IPS DF 4.7 (cell line): ENCODE results near the gene SULT1A3.
"Not testable (repeated sequence)": the region's sequence is repeated elsewhere in the genome, so short reads cannot be mapped to it uniquely, and the experiment has no call there.

Experiments used
- DNase-seq: peaks from one replicate; pipeline ENCODE4 v3.0.0-alpha.2; 2013; ENCODE audit warnings: low spot score; ENCODE audit errors: extremely low read depth

Gene SULT1A3

DNA sequence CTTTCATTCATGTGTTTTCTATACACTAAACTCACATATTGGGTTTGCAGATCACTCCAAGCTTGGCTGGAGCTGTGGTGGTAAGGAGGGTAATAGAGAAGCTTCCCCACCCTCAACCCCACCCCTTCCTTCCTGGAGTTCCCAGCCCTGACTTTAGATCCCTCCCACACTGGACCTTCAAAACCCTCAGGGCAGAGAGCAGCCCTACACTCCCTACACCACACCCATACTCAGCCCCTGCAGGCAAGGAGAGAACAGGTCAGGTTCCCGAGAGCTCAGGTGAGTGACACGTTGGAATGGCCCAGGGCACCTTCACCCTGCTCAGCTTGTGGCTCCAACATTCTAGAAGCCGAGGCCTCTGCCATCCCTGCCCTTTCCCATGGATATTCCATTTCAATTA is at the start of gene SULT1A3:
TSS of gene SULT1A3 (plus strand) at position 207 of the 400 bp plus-strand sequence. CDS start 1,474 bp downstream, outside the sequence.
- not testable (repeated sequence) for DNase-seq

DNA sequence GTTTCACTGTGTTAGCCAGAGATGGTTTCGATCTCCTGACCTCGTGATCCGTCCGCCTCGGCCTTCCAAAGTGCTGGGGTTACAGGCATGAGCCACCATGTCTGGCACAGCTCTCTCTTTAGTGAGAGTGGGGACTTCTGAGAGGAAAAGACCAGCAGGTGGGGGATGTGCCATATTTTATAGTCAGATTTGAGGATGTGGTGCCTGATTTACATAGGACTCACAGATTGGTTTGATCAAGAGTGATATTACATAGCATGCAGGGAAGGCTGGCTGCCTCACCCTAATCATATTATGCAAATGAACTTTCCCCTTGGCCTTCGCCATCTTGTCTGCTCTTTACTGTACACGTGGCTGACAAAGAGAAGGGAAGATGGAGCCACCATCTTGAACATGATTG is 48.0 kb upstream of the SULT1A3 start:
- DNase-seq = no peak

DNA sequence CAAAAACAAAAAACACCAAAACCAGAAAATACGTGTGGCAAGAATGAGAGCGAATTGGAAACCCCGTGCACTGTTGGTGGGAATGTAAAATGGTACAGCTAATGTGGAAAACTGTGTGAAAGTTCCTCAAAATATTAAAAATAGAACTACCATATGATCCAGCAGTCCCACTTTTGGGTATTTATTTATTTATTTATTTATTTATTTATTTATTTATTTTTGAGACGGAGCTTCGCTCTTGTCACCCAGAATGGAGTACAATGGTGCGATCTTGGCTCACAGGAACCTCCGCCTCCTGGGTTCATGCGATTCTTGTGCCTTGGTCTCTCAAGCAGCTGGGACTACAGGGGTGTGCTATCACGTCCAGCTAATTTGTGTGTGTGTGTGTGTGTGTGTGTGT is 46.5 kb upstream of the SULT1A3 start:
- no peak for DNase-seq

DNA sequence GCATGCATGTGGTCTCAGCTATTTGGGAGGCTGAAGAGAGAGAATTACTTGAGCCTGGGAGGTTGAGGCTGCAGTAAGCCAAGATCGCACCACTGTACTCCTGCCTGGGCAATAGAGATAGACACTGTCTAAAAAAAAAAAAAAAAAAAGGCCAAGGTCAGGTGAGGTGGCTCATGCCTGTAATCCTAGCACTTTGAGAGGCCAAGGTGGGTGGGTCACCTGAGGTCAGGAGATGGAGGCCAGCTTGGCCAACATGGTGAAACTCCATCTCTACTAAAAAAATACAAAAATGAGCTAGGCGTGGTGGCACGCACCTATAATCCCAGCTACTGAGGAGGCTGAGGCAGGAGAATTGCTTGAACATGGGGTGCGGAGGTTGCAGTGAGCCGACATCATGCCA is 43.9 kb upstream of the SULT1A3 start:
- DNase-seq = no peak

DNA sequence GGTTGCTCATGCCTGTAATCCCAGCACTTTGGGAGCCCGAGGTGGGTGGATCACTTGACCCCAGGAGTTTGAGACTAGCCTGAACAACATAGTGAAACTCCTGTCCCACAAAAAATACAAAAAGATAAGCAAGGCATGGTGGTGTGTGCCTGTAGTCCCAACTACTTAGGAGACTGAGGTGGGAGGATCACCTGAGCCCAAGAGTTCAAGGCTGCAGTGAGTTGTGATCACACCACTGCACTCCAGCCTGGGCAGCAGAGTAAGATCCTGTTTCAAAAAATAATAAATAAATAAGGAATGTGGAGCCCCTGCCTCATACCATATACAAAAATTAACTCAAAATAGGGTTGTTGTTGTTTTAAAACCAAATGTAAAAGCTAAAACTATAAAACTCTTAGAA is 41.8 kb upstream of the SULT1A3 start:
- DNase-seq = no peak

DNA sequence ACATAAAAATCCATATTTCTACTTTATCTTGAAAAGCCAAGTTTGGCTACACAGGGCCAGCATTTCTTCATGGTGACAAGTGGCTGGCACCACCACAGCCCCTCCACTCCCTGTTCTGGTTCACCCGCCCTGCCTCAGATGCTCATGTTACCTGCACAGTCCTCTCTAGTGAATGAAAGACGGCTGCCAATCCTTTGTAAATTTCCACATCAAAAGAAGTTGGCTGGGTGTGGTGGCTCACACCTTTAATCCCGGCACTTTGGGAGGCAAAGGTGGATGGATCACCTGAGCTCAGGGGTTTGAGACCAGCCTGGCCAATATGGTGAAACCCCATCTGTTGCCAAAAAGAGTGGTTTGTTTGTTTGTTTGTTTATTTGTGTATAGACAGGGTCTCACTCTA is 35.5 kb upstream of the SULT1A3 start:
- DNase-seq = no peak

DNA sequence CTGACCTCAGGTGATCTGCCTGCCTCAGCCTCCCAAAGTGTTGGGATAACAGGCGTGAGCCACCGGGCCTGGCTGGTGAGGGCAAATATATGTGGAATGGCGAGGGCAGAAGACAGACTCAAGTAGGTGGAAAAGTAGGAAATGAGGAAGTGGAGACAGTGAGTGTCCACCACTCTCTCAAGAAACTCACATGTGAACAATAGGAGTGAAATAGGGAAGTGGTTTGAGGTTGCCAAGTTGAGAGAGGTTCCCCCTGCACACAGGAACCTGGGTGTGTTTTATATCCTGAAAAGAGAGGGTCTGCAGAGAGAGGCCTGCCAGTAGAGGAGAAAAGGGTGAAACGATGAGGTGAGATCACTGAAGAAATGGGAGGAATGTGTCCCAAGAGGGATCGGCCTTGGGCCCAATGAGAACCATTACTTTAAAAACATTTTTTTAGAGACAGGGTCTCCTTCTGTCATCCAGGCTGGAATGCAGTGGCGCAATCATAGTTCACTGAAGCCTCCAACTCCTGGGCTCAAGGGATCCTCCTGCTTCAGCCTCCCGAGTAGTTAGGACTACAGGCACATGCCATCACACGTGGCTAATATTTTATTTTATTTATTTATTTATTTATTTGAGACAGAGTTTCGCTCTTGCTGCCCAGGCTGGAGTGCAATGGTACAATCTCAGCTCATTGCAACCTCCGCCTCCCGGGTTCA is 32.7 kb upstream of the SULT1A3 start:
- DNase-seq = no peak

DNA sequence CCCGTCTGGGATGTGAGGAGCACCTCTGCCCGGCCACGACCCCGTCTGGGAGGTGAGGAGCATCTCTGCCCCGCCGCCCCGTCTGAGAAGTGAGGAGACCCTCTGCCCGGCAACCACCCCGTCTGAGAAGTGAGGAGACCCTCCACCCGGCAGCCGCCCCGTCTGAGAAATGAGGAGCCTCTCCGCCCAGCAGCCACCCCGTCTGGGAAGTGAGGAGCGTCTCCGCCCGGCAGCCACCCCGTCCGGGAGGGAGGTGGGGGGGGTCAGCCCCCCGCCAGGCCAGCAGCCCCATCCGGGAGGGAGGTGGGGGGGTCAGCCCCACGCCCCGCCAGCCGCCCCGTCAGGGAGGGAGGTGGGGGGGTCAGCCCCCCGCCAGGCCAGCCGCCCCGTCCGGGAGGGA is 30.3 kb upstream of the SULT1A3 start:
- not testable (repeated sequence) for DNase-seq

DNA sequence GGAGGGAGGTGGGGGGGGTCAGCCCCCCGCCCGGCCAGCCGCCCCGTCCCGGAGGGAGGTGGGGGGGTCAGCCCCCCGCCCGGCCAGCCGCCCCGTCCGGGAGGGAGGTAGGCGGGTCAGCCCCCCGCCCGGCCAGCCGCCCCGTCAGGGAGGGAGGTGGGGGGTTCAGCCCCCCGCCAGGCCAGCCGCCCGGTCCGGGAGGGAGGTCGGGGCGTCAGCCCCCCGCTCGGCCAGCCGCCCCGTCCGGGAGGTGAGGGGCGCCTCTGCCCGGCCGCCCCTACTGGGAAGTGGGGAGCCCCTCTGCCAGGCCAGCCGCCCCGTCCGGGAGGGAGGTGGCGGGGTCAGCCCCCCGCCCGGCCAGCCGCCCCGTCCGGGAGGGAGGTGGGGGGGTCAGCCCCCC is 29.6 kb upstream of the SULT1A3 start:
- not testable (repeated sequence) for DNase-seq

DNA sequence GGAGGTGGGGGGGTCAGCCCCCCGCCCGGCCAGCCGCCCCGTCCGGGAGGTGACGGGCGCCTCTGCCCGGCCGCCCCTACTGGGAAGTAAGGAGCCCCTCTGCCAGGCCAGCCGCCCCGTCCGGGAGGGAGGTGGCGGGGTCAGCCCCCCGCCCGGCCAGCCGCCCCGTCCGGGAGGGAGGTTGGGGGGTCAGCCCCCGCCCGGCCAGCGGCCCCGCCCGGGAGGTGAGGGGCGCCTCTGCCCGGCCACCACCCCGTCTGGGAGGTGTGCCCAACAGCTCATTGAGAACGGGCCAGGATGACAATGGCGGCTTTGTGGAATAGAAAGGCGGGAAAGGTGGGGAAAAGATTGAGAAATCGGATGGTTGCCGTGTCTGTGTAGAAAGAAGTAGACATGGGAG is 28.9 kb upstream of the SULT1A3 start:
- DNase-seq = not testable (repeated sequence)

DNA sequence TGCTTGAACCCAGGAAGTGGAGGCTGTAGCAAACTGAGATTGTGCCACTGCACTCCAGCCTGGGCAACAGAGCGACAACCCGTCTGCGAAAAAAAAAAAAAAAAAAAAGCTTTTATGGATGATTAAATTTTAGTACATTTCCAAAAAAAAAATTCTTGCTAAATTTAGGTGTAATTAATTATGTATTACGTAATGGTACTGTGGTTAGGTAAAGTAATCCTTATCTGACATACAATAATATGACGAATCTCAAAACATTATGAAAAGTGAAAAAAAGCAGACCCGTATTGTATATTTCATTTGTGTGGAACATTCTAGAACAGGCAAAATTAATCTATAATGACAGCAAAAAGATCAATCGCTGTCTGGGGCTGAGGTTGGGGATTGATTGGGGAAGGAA is 26.0 kb upstream of the SULT1A3 start:
- DNase-seq = no peak

DNA sequence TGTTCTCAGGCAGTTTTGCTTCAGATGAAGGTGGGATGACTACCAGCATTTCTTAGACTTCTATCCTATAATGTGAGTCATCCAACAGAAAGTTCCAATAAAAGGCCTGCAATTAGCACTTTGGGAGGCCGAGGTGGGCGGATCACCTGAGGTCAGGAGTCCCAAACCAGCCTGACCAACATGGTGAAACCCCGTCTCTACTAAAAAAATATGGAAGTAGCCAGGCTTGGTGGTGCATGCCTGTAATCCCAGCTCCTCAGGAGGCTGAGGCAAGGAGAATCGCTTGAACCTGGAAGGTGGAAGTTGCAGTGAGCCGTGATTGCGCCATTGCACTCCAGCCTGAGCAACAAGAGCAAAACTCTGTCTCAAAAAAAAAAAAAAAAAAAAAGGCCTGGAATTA is 22.2 kb upstream of the SULT1A3 start:
- DNase-seq = not testable (repeated sequence)

DNA sequence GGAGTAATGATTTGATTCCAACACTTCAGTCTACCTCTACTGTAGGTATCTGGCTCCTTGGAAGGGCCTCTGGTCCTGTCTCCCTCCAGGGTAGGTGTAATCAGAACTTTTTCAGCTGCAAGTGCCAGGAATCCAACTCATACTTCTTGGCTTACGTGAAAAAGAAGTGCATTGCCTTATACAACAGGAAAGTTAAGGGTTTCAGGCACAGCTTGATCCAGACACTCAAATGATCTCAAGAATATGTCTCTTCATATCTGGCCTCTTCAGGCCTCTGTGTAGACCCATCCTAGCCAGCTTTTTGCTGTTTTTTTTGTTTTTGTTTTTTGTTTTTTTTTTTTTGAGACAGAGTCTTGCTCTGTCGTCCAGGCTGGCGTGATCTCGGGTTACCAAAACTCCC is 19.9 kb upstream of the SULT1A3 start:
- DNase-seq = no peak

DNA sequence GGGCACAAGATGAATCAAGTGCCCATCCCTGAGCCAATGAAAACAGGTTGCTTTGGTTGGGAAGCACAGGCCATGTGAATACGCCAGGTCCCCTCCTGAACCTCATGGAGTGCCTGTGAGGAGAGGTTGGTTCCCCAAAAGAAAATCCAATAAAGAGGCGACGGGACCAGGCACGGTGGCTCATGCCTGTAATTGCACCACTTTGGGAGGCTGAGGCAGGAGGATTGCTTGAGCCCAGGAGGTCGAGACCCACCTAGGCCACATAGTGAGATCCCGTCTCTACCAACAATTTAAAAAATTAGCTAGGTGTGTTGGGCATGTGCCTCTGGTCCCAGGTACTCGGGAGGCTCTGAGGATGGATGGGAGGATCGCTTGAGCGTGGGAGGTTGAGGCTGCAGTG is 19.1 kb upstream of the SULT1A3 start:
- DNase-seq = no peak

DNA sequence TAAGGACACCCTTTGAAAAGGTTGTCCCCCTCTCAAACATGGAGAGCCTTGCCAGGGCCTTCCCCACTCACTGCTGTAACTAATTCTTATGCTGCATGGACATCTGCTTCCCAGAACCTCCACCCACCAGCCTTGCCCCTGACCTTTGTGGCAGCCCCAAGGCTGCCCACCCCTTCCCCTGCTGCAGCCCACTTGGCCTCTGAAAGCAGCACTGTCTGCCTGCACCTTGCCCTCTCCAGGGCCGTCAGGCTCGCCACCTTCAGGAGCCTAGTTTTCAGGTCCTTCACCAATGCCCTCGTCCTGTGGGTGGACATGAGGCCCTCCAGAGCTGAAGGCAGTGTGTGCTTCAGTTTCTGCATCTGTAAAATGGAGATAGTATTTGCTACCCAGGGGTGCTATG is 18.3 kb upstream of the SULT1A3 start:
- no peak for DNase-seq

DNA sequence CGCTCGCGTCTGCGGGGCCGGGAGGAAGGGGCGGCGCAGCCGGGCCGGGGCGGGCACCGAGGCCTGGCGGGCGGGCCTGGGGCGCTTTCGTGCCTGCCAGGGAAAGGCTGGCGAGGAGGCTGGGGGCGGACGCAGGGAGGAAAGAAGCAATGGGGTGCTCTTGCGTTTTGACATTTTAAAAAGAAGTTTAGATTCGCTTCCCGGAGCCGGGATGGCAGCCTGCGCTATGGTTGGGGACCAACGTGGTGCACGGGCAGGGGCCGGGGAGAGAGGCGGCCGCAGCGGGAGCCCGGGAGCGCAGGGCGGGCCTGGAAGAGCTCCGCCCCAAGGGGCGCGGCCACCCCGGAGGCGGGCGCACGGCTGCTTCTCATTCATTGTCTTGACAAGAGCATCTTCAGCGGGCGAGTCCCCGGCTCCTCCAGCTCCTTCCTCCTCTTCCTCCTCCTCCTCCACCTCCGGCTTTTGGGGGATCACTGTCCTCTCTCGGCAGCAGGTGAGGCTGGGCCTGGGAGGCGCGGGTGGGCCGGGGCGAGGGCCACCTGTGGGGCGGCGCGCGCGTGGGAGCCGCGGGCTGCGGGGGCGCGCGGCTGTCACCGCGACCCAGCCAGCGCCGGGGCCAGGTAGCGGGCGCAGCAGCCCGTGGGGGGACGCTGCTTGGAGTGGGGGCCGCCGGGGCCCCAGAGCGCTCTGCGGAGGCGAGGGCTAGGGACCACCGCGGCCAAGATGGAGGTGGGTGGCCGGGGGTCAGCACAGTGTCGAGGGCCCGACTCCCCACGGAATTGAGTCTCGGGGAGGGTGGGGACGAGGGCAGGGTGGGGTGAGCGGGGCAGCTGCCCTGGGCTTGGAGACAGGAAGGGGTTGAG is 15.6 kb upstream of the SULT1A3 start, which contains the start of gene CORO1A:
TSS of gene CORO1A (plus strand) at position 370 of the 863 bp plus-strand sequence. CDS start 1,608 bp downstream, outside the sequence.
- no peak for DNase-seq

DNA sequence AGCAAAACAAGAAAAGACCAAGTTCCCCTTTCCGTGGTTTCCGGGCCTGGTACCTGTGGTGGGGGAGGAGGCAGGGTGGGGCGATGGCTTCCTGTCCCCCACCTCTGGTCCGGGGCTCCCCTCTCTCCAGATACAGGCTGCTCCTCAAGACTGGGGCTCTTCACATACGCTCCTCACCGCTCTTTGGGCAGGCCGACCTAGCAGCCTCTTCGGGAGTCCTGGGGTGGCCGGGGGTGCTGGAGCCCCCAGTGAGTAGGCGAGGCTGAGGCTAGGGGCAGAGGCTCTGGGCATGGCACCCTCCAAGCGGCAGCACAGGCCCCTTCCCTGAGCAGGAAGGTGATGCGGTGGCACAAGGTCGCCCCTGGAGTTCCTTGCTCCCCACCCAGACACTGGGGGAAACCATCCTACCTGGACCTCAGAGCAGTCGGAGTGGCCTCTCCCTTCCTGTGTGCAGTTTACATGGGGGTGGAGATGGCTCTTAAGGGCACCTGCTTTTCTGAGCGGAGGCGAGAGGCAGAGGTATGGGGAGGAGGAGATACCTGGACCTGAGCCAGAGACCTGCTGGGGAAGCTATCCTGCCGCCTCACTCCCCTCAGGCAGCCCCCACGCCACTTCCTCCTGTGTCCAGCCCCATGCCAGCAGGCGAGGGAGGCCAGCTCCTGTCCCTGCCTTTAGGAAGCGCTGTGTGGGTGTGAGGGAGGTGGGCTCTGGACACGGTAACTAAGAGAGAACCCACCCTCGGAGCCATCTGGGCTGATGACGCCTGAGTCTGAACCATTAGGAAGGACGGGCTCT is 14.8 kb upstream of the SULT1A3 start:
- no peak for DNase-seq

DNA sequence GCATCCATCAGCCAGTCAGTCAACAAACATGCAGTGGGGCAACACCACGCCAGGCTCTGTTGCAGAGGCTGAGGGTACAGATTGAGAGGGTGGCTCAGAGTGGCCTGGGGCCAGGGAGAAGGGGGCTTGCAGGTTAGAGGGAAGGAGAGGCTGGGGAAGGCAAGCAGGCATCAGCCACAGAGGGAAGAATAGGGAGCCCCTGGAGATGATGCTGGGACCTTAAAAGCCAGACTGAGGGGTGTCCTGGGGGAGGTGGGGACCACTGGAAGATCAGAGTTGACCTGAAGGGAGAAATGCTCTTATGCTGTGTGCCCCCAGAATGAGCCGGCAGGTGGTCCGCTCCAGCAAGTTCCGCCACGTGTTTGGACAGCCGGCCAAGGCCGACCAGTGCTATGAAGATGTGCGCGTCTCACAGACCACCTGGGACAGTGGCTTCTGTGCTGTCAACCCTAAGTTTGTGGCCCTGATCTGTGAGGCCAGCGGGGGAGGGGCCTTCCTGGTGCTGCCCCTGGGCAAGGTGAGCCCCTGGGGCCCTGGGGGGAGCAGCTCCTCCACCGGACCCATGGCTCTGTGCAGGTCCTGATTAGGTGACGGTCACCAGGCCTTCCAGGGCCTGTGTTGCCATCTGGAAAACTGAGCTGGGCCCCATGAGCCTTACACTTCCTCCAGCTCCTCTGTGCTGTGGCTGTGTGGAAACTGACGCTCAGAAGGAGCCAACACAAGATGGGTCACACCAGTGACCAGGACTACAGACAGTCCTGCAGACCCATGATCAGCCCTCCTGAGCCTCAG is 14.0 kb upstream of the SULT1A3 start:
- DNase-seq = no peak

DNA sequence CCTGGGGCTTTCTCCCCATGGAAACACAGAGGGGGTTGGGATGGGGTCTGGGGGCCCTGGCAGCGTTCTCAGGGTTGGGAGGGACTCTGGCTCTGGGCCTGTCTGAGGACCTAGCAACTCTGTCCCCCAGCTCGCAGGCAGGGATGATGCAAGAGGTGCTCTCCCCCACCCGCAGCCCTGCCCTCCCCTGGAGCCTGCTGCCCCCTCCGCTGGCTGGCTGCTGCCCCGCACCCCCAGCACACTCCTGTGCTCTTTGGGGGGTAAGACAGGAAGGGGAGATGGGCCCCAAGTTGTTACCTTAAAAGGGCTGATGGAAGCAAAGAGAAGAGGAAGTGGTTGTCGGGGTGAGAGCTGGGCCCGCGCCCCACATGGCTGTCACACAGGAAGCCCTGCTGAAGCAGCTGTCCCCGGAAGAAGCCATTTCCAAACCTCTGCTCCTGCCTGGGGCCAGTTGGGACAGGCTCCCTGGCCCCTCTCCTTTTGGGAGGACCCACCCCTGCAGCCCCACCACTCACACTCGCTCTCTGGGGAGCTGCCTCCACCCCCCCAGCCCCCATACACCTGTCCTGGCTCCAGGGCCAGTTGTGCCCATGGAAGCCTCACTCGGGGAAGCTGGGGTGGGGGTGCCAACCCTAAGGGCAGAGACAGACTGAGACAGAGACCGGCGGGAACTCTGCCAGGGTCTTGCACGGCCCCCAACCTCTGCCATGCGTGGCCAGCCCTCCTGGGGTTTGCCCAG is 13.2 kb upstream of the SULT1A3 start:
- no peak for DNase-seq

DNA sequence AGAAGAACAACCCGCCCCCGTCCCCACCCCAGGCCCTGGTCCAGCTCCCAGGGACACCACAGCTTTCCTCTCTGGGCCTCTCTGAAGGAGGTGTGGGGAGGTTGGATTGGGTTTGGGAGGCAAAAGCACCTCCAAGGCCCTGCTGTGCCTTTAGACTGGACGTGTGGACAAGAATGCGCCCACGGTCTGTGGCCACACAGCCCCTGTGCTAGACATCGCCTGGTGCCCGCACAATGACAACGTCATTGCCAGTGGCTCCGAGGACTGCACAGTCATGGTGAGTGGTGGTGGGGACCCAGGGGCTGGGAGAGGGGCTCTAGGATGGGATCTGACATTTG is 12.6 kb upstream of the SULT1A3 start:
- no peak for DNase-seq
